ENCODE data around the gene ARL17A.
"Not testable (repeated sequence)": the region's sequence is repeated elsewhere in the genome, so short reads cannot be mapped to it uniquely, and the experiment has no call there.

The ARL17A gene

DNA sequence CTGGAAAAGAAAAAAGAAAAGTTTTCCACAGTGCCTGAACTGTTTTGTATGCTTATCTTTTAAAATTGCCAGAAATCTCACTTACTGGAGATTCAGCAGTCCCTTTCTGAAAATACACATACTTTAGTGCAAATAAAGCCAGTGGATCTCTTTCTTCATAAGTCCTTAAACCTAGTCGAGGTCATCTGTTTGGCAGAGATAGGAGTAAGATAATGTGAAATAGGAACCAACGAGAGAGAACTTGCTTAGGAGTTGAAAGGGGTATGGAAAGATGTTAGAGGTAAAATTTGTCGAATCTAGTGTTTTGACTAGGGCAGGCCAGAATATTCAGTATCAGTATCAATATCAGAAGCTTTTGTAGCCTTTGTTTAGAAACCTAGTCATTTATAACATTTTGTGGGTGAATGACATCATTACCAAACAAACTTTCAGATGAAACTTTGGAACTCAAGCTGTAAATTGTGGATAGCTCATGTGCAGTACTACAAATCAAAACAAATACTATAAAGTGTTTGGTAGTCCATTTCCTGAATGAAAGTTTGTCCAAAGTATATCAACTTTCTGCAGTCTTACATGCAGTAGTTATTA, 18.9 kb upstream of the ARL17A start:
- H3K4me1 ChIP-seq (ENCODE audit: insufficient read depth, low read length); H3K36me3 ChIP-seq (ENCODE audit: insufficient read depth, low read length); H3K9ac ChIP-seq (ENCODE audit: low read depth, low read length); H3K27ac ChIP-seq (ENCODE audit: low read depth, low read length); H3K9me3 ChIP-seq (ENCODE audit: insufficient read depth, low read depth, low read length); H3K27me3 ChIP-seq (ENCODE audit: insufficient read depth, low read length); H3K4me3 ChIP-seq (ENCODE audit: low read length): not testable (repeated sequence)
- no CpG with 5 or more reads among the region's 3 CpGs for WGBS

DNA sequence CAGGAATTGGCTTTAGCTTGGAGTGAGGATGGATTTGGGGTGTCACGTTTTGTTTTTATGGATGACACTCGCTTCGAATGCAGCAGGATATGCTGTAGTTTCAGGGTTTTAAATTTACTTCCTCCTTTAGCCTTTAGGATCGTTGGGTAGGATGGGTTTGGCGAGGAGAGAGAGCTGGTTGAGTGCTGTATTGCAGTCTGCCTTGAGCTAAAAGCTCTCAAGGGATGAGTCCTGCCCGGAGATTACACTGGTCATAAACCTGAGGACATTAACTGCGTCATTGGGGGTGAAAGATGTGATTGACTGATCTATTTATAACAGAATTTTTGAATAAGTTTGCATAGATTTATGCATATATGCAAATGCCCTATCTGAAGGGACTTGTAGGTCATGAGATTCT, 11.8 kb upstream of the ARL17A start:
- not testable (repeated sequence) for H3K36me3 ChIP-seq (ENCODE audit: insufficient read depth, low read length); H3K27ac ChIP-seq (ENCODE audit: low read depth, low read length); H3K27me3 ChIP-seq (ENCODE audit: insufficient read depth, low read length); H3K4me1 ChIP-seq (ENCODE audit: insufficient read depth, low read length); H3K9ac ChIP-seq (ENCODE audit: low read depth, low read length); H3K4me3 ChIP-seq (ENCODE audit: low read length); H3K9me3 ChIP-seq (ENCODE audit: insufficient read depth, low read depth, low read length)
- no CpG with 5 or more reads among the region's 7 CpGs for WGBS

DNA sequence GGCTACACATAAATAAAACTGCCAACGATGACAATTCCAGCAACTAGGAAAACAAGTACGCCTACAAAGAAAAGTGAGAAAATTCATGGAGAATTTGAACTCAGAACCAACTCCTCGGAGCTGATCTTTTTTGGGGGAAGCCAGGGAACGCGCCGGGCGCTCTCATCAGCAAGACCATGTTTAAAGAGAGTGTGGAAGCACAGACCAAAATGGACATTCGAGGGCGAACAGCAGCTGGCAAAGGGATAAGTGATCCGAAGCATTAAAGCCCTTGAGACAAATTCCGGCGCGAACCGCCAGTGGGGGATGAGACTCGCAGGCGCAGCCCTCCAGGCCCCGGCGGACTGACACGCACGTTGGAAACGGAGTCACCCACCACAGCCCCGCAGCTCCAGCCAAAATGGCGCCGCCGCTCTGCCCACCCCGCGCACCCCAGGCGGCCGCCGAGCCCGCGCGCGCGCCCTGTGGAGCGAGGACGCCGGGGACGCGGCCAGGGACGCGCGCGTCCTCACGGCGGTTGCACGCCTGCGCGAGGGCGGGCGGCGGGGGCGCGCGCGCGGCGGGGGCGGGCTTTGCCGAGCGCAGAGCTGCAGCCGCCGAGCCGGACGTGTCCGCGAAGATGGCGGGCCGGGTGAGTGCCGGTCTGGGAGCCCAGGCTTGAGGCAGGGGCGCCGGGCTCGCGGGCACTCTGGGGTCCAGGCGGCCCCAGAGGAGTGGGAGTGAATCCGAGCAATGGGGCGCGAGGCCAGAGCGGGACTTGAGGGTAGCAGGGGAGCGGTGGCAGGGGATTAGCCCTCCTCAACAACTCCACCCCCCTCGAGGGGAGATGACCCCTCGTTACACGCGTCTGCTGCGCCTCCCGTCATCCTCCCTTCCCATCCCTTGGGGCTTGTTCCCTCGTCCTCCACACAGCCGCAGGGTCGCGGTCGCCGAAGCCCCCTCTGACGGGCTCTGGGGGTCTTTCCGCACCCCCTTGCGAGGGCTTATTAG, 11.0 kb upstream of the ARL17A start, which contains the start of gene NSF:
Gene NSF, plus strand, starts transcription at position 513 of the 990 bp plus-strand sequence. Its CDS starts 107 bp downstream, at position 620.
- not testable (repeated sequence) for H3K9me3 ChIP-seq (ENCODE audit: insufficient read depth, low read depth, low read length); H3K4me1 ChIP-seq (ENCODE audit: insufficient read depth, low read length); H3K4me3 ChIP-seq (ENCODE audit: low read length); H3K36me3 ChIP-seq (ENCODE audit: insufficient read depth, low read length); H3K27me3 ChIP-seq (ENCODE audit: insufficient read depth, low read length); H3K27ac ChIP-seq (ENCODE audit: low read depth, low read length); H3K9ac ChIP-seq (ENCODE audit: low read depth, low read length)
- no CpG with 5 or more reads among the region's 95 CpGs for WGBS

- not testable (repeated sequence) for H3K4me1 ChIP-seq (ENCODE audit: insufficient read depth, low read length); H3K9ac ChIP-seq (ENCODE audit: low read depth, low read length); H3K27me3 ChIP-seq (ENCODE audit: insufficient read depth, low read length); H3K36me3 ChIP-seq (ENCODE audit: insufficient read depth, low read length); H3K9me3 ChIP-seq (ENCODE audit: insufficient read depth, low read depth, low read length); H3K27ac ChIP-seq (ENCODE audit: low read depth, low read length); H3K4me3 ChIP-seq (ENCODE audit: low read length)
- no CpG with 5 or more reads among the region's 3 CpGs for WGBS
These were observed 6.0 kb upstream of the ARL17A start for GRCh38 chr17:46585444-46585843.

GRCh38 chr17:46580082-46580481, 591 bp upstream of the ARL17A start:
- not testable (repeated sequence) for H3K36me3 ChIP-seq (ENCODE audit: insufficient read depth, low read length); H3K27ac ChIP-seq (ENCODE audit: low read depth, low read length); H3K9me3 ChIP-seq (ENCODE audit: insufficient read depth, low read depth, low read length); H3K4me1 ChIP-seq (ENCODE audit: insufficient read depth, low read length); H3K4me3 ChIP-seq (ENCODE audit: low read length); H3K9ac ChIP-seq (ENCODE audit: low read depth, low read length); H3K27me3 ChIP-seq (ENCODE audit: insufficient read depth, low read length)
- no CpG with 5 or more reads among the region's 18 CpGs for WGBS

DNA sequence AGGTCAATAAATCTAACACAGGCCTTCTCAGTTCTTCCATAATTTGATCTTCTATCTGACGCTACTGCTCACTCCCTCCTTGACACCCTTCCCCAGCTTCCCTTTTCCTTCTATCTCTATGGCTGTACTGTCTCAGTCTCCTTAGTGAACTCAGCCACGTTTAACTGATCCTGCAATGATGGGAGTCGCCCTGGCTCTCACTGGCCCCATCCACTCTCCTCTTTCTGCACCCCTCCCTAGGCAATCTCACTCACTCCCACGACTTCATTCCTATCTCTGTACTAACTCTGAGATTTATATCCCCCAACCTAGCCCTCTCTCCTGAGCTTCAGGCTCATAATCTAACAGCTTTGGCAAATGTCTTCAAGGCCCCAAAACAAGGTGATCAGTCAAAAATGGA, 7.7 kb downstream of the ARL17A start:
- not testable (repeated sequence) for H3K9me3 ChIP-seq (ENCODE audit: insufficient read depth, low read depth, low read length); H3K4me3 ChIP-seq (ENCODE audit: low read length); H3K4me1 ChIP-seq (ENCODE audit: insufficient read depth, low read length); H3K27ac ChIP-seq (ENCODE audit: low read depth, low read length); H3K9ac ChIP-seq (ENCODE audit: low read depth, low read length); H3K27me3 ChIP-seq (ENCODE audit: insufficient read depth, low read length); H3K36me3 ChIP-seq (ENCODE audit: insufficient read depth, low read length)
- no CpG with 5 or more reads among the region's 4 CpGs for WGBS

- H3K4me1 ChIP-seq (ENCODE audit: insufficient read depth, low read length); H3K9ac ChIP-seq (ENCODE audit: low read depth, low read length); H3K27ac ChIP-seq (ENCODE audit: low read depth, low read length); H3K4me3 ChIP-seq (ENCODE audit: low read length); H3K27me3 ChIP-seq (ENCODE audit: insufficient read depth, low read length); H3K9me3 ChIP-seq (ENCODE audit: insufficient read depth, low read depth, low read length); H3K36me3 ChIP-seq (ENCODE audit: insufficient read depth, low read length): not testable (repeated sequence)
- WGBS, result no CpG with 5 or more reads among the region's 1 CpG
These were observed 12.5 kb downstream of the ARL17A start for GRCh38 chr17:46566980-46567379.

DNA sequence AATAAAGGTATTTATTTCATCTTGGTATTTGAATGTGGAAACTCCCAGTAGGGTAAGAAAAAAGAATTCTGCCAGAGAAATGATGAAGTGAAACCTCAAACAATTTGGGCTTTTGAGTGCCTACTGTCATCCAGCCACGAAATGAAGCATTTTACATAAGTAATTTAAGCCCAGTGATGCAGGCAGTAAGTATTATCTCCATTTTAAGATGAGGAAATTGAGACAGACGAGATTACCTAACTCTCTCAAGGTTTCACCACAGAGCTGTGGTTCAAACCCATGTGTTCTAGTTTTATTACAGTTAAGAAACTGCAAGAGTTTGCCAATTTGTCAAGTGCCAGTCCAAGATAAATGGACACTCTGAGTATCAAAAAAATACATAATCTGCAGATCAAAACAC, 13.2 kb downstream of the ARL17A start:
- not testable (repeated sequence) for H3K27ac ChIP-seq (ENCODE audit: low read depth, low read length); H3K4me1 ChIP-seq (ENCODE audit: insufficient read depth, low read length); H3K27me3 ChIP-seq (ENCODE audit: insufficient read depth, low read length); H3K9me3 ChIP-seq (ENCODE audit: insufficient read depth, low read depth, low read length); H3K36me3 ChIP-seq (ENCODE audit: insufficient read depth, low read length); H3K9ac ChIP-seq (ENCODE audit: low read depth, low read length); H3K4me3 ChIP-seq (ENCODE audit: low read length)
- no CpG with 5 or more reads among the region's 2 CpGs for WGBS

GRCh38 chr17:46560048-46560447, 19.4 kb downstream of the ARL17A start:
- not testable (repeated sequence) for H3K9ac ChIP-seq (ENCODE audit: low read depth, low read length); H3K4me3 ChIP-seq (ENCODE audit: low read length); H3K36me3 ChIP-seq (ENCODE audit: insufficient read depth, low read length); H3K27ac ChIP-seq (ENCODE audit: low read depth, low read length); H3K4me1 ChIP-seq (ENCODE audit: insufficient read depth, low read length); H3K27me3 ChIP-seq (ENCODE audit: insufficient read depth, low read length); H3K9me3 ChIP-seq (ENCODE audit: insufficient read depth, low read depth, low read length)
- no CpG with 5 or more reads among the region's 3 CpGs for WGBS

- not testable (repeated sequence) for H3K4me1 ChIP-seq (ENCODE audit: insufficient read depth, low read length); H3K9ac ChIP-seq (ENCODE audit: low read depth, low read length); H3K9me3 ChIP-seq (ENCODE audit: insufficient read depth, low read depth, low read length); H3K27ac ChIP-seq (ENCODE audit: low read depth, low read length); H3K4me3 ChIP-seq (ENCODE audit: low read length); H3K27me3 ChIP-seq (ENCODE audit: insufficient read depth, low read length); H3K36me3 ChIP-seq (ENCODE audit: insufficient read depth, low read length)
- no CpG with 5 or more reads among the region's 20 CpGs for WGBS
These were observed 20.3 kb downstream of the ARL17A start for GRCh38 chr17:46559155-46559554.

DNA sequence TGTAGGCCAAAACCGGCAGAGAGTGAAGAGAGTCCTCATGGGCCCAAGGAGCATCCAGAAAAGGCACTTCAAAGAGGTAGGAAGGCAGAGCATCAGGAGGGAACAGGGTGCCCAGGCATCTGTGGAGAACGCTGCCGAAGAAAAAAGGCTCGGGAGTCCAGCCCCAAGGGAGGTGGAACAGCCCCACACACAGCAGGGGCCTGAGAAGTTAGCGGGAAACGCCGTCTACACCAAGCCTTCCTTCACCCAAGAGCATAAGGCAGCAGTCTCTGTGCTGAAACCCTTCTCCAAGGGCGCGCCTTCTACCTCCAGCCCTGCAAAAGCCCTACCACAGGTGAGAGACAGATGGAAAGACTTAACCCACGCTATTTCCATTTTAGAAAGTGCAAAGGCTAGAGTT, 30.9 kb downstream of the ARL17A start:
- not testable (repeated sequence) for H3K4me1 ChIP-seq (ENCODE audit: insufficient read depth, low read length); H3K4me3 ChIP-seq (ENCODE audit: low read length)
- WGBS, result 97% methylated on average over 7 of the region's 10 CpGs

More for the DNA sequence above, 30.9 kb downstream of the ARL17A start:
- not testable (repeated sequence) for H3K9me3 ChIP-seq (ENCODE audit: insufficient read depth, low read depth, low read length); H3K27me3 ChIP-seq (ENCODE audit: insufficient read depth, low read length); H3K9ac ChIP-seq (ENCODE audit: low read depth, low read length); H3K36me3 ChIP-seq (ENCODE audit: insufficient read depth, low read length); H3K27ac ChIP-seq (ENCODE audit: low read depth, low read length)

All from HUES64 (cell line).